Activated CD8-positive, alpha-beta memory T cell treated with anti-CD3 and anti-CD28 coated beads, Interleukin-2, amount 50 U/mL, for 24 hours (primary cell): ENCODE measurements around the gene RPGR.

Experiments used
- DNase-seq: peaks from one replicate; pipeline ENCODE4 v3.0.0-alpha.2; 2020; ENCODE audit errors: extremely low read depth

RPGR gene

GRCh38 chrX:38327775-38328081 lies 419 bp upstream of the RPGR start:
- no peak for DNase-seq

GRCh38 chrX:38326086-38326485 lies 1.2 kb downstream of the RPGR start:
- DNase-seq = no peak

- no peak for DNase-seq
Measured at GRCh38 chrX:38320819-38321218, 6.5 kb downstream of the RPGR start.

GRCh38 chrX:38318606-38319005 lies 8.7 kb downstream of the RPGR start:
- no peak for DNase-seq

- DNase-seq = no peak
Measured at GRCh38 chrX:38318196-38318595, 9.1 kb downstream of the RPGR start.

GRCh38 chrX:38315186-38315585 lies 12.1 kb downstream of the RPGR start:
- no peak for DNase-seq

- no peak for DNase-seq
Measured at GRCh38 chrX:38313190-38313589, 14.1 kb downstream of the RPGR start.

GRCh38 chrX:38312436-38312835 lies 14.9 kb downstream of the RPGR start:
- DNase-seq = no peak

GRCh38 chrX:38311743-38312142 lies 15.6 kb downstream of the RPGR start:
- no peak for DNase-seq

GRCh38 chrX:38305971-38306370 lies 21.3 kb downstream of the RPGR start:
- DNase-seq = no peak

- no peak for DNase-seq
Measured at GRCh38 chrX:38304010-38304409, 23.3 kb downstream of the RPGR start.

- no peak for DNase-seq
Measured at GRCh38 chrX:38293741-38294140, 33.6 kb downstream of the RPGR start.

GRCh38 chrX:38287674-38288073 lies 39.6 kb downstream of the RPGR start:
- no peak for DNase-seq

GRCh38 chrX:38285649-38286048 lies 41.7 kb downstream of the RPGR start:
- no peak for DNase-seq

GRCh38 chrX:38282049-38282448 lies 45.3 kb downstream of the RPGR start:
- no peak for DNase-seq

GRCh38 chrX:38279188-38279587 lies 48.1 kb downstream of the RPGR start:
- no peak for DNase-seq

GRCh38 chrX:38278682-38279081 lies 48.6 kb downstream of the RPGR start:
- DNase-seq = no peak

GRCh38 chrX:38277802-38278201 lies 49.5 kb downstream of the RPGR start:
- DNase-seq = no peak

- no peak for DNase-seq
Measured at GRCh38 chrX:38277136-38277535, 50.2 kb downstream of the RPGR start.

- no peak for DNase-seq
Measured at GRCh38 chrX:38276089-38276488, 51.2 kb downstream of the RPGR start.

GRCh38 chrX:38275615-38276014 lies 51.7 kb downstream of the RPGR start:
- no peak for DNase-seq

- no peak for DNase-seq
Measured at GRCh38 chrX:38273453-38273852, 53.9 kb downstream of the RPGR start.

- DNase-seq = no peak
Measured at GRCh38 chrX:38271154-38271716, 56.1 kb downstream of the RPGR start.

- no peak for DNase-seq
Measured at GRCh38 chrX:38268011-38268410, 59.3 kb downstream of the RPGR start.
